GM21576 (cell line): ENCODE results near the gene NR3C2.
A peak's percentile ranks its signal among the peaks of the same experiment; 100 is the strongest.

Experiments used
- ATAC-seq: cut with Tn5 transposase; IDR thresholded peaks from one replicate; pipeline ENCODE4 v1.9.1; 2021; ENCODE audit warnings: mild to moderate bottlenecking, moderate library complexity; ENCODE audit not compliant: unreplicated experiment

Gene NR3C2

DNA sequence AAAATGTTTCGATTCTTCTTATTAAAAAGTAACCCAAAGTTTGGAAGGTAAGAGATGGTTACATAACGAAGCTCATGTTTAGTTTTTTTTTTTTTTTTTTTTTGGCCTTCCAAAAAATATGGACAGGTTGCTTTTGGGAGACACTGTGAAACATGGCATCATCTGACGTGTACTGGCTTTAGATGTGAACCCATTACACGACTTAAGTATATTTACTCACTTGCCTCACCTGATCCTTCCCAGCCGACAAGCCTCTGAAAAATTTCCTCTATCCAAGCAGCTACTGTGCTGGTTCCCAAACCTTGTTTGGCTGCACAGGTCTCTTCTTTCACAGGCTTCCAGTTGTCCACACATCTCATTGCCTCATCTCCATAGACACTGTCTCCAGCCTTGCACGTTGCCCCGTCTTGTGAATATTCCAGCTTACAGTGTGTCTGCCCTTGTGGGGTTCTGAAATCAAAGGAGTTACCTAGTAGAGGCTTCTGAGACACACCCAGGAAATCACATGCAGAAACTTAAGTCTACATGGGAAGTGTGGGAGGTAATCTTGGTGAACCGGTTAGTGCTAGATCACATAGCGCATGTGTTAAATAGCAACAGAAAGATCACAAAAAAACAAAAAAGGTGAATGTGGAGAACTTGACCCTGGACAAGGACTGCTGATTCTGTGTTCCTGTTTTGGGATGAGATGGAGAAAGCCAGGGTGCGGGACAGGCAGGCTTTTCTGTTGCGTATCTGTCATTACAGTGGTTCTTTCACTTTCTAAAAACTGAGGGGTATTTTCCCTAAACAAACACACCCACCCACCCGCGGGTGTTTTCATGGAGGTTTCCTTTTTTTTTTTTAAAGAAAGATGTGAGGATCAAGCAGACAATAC, 381.7 kb downstream of the NR3C2 start:
- peak; percentile 18 for ATAC-seq

DNA sequence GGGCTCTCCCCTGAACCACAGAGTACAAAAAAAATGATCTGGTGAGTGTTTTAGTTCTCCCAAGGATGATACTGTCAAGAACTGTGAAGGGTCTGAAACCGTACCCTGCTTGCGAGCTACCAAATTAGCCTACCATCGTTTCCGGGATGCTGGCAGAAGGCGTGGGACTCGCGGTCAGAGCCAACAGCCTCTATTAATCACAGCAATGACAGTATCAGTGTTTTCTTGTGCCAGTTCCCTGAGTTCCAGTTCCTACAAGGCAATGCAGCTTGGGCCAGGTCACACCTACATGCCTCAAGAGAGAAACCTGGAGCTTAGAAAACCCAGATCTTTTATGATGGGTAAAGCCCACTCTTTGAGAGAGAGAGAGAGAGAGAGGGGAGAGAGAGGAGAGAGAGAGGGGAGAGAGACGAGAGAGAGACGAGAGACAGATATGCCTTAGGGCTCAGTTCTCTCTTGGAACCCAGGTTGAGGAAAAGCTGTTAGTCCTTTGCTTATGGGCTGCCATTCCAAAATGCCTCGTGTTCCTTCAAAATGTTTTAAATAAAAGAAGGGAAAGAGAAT, 382.5 kb downstream of the NR3C2 start:
- no peak for ATAC-seq

DNA sequence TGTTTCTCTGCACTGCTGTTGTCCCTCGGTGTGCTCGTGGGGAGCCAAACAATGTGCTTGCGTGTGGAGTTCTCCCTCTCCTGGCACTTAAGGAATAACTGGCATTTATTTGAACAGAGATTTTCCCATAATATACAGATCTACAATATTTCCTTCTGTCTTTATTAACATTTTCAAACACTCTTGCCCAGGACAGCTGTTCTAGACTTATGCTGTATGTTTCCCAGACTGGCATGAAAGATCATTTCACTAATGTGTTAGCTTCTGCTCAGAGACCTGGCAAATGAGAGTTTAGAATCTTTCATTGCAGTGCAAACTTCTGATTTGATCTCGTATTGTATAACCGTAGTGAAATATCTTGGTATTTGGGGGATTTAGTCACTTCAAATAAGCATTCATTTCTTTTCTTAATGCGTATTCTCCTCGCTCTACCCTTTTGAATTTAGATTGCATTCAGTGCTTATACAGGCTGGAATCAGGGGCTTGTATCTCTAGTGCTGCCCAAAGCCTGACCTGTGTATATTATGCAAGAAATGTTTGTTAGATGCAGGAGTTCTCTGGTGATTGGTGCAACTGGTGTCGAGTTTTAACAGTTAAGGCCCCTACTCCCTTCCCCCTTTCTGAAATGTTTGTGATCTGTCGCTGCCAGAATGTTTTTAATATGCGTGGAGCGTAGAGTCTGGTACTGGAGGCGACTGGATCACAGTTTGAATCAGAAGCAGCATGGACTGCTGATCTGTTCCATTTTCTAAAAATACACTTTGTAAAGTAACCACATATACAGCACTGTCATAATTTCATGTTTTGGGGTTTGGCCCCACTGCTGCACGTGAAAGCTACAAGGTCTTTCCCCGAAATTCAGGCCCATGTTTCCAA, 384.0 kb downstream of the NR3C2 start:
- ATAC-seq, result no peak

DNA sequence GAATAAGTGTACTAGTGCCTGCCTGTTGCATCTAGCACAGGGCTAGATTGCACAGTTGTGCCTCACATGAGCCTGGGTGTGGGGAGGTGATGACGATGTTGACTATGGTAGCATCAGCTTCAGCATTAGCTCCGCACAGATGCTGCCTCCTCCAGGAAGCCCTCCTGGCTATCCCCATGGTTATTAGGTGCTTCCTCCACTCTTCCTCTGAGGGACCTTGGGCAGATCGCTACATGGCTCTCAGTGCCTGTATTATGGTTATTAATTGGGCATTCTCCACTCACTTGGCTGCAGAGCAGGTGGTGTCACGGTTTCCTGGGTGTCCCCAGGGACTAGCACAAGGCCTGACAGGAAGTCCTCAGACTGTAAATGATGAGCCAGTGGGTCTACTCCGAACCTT, 384.7 kb downstream of the NR3C2 start:
- ATAC-seq, result peak; percentile 38

DNA sequence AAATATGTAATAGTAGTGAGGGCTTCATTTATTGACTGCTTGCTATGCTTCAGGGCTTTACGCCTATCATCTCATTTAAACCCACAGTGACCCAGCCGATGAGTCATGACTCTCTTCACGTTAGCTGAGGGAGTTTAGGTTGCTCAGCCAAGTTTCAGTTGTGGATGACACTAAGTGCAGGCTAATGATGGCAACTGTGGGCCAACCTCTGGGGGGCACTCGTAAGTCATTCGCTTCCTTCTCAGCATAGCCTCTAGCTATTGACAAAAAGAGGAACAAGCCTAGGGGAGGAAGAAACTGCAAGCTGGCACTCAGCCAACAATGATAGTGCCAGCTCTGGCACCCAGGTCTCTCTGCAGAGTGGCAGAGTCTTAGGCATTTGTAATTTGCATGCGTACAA, 385.3 kb downstream of the NR3C2 start:
- ATAC-seq, result peak; percentile 89

DNA sequence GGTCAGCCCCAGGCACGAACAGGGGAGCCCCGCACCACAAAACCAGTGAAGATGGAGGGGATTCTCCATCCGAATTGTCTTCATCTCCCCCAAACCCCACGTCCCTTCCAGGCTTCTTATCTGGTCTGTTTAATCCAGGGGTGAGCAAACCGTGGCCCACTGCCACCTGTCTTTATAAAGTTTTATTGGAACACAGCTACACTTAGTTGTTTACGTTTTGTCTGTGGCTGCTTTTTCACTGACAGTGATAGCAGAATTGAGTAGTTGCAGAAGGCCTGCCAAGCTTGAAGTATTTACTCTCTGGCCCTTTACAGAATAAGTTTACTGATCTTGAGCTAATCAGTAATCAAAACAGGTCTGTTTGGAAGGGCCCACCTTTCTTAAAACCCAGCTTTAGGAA, 386.4 kb downstream of the NR3C2 start:
- ATAC-seq, result no peak

DNA sequence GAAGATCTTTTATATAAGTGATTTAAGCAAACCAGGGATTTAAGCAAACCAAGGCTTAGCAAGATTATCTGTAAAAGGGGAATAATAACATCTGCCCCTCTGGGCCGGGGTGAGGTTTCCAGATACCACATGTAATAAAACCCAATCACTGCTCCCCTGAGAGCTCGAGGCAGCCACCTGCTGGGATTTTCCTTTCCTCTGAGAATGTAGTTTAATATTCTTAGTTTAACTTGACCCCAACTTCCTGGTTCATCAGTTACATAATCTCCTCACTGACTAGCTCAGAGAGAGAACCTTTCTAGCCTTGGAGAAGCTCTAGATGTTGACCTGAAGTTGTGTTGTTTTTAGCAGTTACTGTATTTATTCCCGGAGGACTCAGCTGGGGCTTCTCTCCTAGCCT, 387.9 kb downstream of the NR3C2 start:
- ATAC-seq, result no peak

DNA sequence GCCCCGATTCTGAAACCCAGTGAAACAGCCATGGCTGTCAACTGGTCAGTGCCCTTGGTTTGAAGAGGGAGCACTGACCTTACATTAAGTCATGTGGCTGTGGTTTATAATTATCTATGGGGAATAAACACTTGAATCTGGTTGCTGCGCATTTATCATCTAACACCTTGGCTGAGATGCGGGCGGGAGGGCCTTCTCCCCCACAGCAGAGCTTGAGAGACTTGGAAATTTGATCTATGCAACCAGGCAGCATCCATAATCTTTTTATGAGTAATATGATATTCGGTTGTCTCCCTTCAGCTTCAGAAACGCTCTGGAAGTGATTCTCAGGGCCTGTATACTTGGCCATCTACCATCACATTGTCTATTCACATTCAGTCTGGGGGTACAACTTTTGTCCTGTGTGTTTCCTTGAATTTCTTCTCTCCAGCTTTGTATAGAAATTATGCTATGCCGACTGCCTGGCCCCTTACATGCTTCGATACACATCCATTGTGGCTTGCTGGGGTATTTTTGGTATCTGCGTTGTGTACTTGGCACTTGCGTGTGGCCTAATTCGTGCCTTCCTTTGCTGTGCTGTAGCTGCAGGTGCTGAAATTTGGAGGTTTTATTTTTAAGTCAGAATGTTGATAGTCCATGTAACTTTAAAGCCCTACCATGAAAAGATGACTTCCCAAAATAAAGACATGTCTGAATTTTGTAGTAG, 388.8 kb downstream of the NR3C2 start:
- no peak for ATAC-seq

DNA sequence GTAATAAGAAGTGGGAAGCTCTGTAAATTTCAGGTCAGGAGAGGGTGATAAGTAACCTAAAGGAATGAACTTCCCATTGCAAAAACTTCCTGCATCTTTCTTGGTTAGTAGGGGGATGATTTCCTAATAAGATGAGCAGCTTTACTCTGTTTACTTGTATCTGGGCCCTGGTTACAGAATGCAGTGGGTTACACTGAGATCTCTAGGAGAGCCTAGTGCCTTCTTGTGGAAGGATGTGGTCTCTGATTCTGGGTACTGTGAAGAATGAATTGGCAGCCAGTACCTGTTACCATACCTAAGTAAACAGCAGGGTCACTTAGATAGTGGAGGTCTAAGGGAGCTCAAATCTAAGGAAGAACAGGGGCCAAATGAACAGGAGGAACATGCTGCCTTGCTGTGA, 389.8 kb downstream of the NR3C2 start:
- ATAC-seq, result no peak

DNA sequence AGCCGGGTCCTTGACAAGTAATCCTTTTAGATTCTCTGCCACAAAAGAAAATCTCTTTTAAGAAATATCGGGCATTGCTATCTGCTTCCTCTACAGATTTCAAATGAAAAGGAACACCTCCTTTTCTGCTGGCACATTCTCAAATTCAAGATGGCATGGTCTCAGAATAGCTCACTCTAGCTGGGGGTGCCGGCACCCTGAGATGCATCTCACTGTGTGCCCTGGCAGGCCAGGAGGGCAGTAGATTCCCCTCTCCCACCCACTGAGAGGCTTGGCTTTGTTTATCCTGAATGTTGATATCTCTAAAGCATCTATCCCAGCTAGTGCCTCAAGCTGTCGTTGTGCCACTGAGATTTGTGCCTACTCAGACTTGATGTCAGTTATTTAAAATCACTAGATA, 390.8 kb downstream of the NR3C2 start:
- no peak for ATAC-seq

DNA sequence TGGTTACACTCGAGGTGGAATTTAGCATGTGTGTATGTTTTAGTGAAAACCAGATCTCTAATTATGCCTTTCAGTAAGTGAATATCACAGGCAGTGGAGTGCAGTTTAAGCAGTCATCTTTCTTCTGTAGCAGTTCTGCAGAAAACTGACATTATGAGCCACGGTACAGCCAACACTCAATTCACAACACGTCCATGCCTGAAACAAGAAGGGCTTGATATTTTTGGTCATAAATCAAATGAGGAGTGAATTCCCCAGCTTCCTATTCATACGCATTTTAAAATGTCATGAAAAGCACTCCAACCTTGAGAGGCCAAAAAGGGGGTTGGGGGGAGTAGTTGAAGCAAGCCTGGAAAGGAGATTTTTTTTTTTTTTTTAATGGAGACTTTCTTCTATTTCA, 393.6 kb downstream of the NR3C2 start:
- ATAC-seq, result no peak

DNA sequence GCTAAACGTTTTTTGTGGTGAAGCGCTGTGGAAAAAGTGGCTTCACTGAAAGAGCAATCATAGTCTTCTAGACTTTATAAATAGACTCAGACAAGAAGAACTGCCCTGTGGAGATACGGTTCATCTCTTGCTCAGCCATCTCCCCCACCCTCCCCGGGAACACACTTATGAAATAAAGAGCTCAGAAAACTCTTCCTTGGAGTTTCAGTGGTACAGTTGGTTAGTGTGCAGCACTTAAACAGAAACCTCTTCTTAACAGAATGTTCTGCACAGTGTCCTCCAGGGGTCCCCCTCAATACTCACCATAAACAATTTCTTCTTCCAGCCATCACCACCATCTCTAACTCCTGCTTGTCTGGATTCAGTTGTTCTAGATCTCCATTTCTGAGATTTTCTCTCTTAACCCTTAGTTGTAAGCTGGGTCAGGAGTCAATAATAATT, 397.3 kb downstream of the NR3C2 start:
- ATAC-seq, result peak; percentile 96

DNA sequence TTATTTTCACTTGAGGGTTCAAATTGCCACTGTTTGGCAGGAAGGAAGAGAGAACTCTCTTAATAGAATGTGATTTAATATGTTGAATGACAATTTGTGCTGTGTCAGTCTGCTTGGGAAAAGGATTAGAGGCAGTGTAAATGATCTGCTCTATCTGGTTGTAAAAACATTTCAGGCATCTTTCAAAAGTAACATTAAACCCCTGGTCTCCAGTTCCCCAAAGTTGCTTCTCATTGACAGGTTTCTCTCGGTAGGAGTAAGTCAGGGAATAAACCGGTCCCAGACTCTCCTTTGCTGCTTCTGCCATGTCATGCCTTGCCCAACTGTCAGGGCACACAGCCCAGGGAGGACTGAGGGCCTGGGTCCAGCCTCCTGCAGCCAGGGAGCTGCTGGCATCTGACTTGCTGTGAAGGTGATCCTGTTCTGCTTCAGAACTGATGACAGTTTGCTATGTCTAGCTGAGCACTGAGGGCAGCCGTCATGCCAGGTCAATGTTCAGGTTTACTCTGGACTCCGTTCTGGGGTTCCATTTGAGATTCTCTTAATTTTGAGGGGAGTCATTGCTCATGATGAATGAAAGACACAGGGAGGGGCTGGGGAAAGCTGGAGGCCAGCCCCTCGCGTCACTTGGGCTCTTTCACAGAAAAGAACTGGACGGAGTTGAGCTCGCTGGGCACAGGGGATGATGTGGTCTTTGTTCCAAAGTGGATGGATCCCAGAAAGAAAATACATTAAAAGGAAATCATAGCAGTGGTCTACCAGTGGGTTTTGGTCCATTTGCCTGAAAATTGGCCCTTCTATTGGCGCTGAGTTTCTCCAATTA, 397.9 kb downstream of the NR3C2 start:
- ATAC-seq, result no peak

DNA sequence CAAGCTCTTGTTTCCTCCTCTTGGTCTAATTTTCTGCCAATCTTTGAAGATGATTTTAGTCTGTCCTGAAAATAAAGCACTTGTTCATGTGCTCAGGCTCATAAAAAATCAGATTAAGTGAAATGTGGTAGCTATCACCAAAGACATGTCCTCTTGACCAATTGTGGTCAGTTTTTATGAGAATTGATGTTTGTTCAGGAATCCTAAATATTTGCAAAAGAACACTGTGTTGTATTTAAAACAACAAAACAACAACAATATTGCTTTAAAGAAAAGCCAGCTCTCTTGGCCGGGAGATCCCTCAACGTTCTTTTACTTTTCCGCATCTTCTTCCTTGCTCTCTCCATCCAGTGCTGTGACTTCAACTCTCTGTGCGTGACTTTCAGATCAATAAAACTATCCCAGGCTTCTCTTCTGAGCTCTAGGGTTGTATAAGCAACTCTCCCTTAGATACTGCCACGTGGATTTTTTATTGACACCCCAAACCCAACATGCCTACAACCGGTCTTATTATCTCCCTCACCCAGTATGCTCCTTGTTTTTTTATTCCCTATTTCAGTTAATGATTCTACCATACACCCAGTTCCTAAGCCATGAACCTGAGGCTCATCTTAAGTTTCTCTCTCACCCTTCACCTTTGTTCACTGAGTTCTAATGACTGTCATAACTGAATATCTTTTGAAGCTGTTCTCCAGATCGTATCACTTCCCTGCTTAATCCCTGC, 400.4 kb downstream of the NR3C2 start:
- no peak for ATAC-seq

DNA sequence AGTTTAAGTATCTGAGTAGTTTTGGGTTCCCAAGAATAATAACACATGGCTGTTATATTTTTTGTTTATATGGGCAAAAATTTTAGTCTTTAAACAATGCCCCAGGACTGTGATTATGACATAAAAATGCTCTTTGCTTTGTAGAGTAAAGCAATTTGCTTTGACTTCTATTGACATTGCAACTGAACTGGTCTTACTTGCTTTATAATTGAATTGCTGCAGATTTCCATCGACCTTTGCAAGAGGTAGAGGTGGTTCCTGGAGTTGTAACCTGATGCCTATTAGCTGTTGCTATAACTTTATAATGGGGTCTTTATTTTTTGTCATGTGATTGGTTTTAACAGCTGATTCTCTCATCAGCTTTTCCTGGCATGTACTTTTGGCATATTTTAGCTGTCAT, 407.4 kb downstream of the NR3C2 start:
- no peak for ATAC-seq

DNA sequence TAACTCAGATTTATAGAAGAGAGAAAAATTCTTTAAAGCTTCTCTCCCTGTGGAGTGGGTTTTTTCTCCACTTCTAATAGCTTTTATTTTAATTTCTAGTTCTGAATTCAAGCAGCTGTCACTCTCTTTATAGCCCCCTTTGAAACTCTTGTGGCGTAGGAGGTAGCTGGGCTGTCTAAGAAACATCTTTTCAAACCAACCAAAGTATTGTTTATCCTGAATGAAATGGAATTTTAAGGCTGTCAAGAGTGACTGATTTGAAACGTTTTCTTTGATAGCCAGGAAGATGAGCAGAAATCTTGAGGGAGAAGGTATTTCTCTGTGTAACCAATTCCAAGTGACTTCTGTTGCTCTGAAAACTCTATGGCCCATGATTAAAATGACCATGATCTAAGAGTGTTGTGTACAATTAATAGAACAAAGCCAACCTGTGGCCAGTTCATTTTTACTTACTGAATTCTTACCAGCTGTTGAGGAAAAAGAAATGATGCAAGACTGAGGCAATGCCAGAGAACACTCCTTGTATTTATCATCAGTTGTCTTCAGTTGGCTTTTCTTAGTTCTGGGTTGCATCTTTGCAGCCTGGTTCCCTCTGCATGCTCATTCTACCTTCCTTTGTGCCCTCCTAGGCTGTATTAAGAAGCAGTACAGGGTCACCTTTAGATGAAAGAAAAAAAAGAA, 411.9 kb downstream of the NR3C2 start:
- no peak for ATAC-seq

DNA sequence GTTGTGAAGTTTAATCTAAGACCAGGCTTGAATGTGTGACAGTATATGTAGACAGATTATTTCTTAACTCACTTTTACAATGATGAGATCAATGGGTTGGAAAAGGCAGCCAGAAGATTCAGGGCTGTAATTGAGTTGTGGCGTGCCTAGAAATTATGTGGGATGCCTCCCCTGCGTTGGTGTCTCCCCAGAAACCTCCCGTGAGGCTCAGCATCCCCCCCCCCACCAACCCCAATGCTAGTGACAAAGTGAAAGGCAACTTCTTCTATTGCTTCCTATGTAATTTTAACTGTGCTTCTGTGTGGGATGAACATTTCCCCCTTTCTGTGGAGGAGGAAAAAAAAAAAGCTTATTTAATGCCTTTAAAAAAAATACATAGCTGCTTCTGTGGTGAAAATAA, 412.4 kb downstream of the NR3C2 start:
- no peak for ATAC-seq
